Naive thymus-derived CD8-positive, alpha-beta T cell (primary cell): ENCODE data around the gene CMA1. TPM values are rescaled to one million over a fixed set of nuclear protein-coding genes. Genes with fewer than 3 reads are reported as not detected.
"Not testable (repeated sequence)": the region's sequence is repeated elsewhere in the genome, so short reads cannot be mapped to it uniquely, and the experiment has no call there.

Experiments
- ATAC-seq, 2 donors: fragments of 150-1000 bp; cut with Tn5 transposase in 1 of 2; sonication (Bioruptor Pico), chemical (Tn5 transposase) in 1 of 2; 1 replicate in 1 of 2; 2 replicates in 1 of 2; pipeline ENCODE4 v1.10.0; 2021; ENCODE audit warnings: mild to moderate bottlenecking in 2 of 2, moderate library complexity in 2 of 2
- POLR2A ChIA-PET: fragments of 350-600 bp; sonication (Branson Sonifier 250); formaldehyde crosslinking; loops from one replicate; lab custom pipeline; 2021; ENCODE audit warnings: antibody characterized with exemption; lab: Charles Lee
- DNase-seq, 10 donors: peaks; one replicate each; pipeline versions ENCODE4 v3.0.0 to v3.0.0-alpha.2; 2020 to 2022
- H3K27ac Mint-ChIP-seq, 10 donors: one replicate each; pipeline ENCODE4 v1.8.0; 2020 to 2022; ENCODE audit warnings: mild to moderate bottlenecking in 10 of 10, mixed read lengths in 10 of 10, moderate library complexity in 4 of 10, inconsistent platforms in 1 of 10
- H3K27me3 Mint-ChIP-seq, 5 donors: one replicate each; pipeline ENCODE4 v1.8.0; 2021 to 2022; ENCODE audit warnings: mixed read lengths in 5 of 5
- H3K36me3 Mint-ChIP-seq, 3 donors: one replicate each; pipeline ENCODE4 v1.8.0; 2020 to 2022; ENCODE audit warnings: mixed read lengths in 3 of 3, mild to moderate bottlenecking in 2 of 3, inconsistent platforms in 1 of 3
- H3K4me1 Mint-ChIP-seq, 4 donors: one replicate each; pipeline ENCODE4 v1.8.0; 2021 to 2022; ENCODE audit warnings: mixed read lengths in 4 of 4
- H3K4me3 Mint-ChIP-seq, 10 donors: one replicate each; pipeline ENCODE4 v1.8.0; 2020 to 2022; ENCODE audit warnings: mild to moderate bottlenecking in 10 of 10, mixed read lengths in 10 of 10, moderate library complexity in 6 of 10, inconsistent platforms in 1 of 10
- H3K9me3 Mint-ChIP-seq, 9 donors: one replicate each; pipeline ENCODE4 v1.8.0; 2020 to 2022; ENCODE audit warnings: mixed read lengths in 9 of 9, mild to moderate bottlenecking in 3 of 9, inconsistent platforms in 1 of 9, moderate library complexity in 1 of 9
- polyA plus RNA-seq, 3 donors: library from polyadenylated mRNA; unstranded; fragments of 300-500 nt; fragmentation: Illumina TruSeq; gene quantifications; one replicate each; pipeline ENCODE4 v1.2.3, GENCODE V29; 2021
- total RNA-seq, 8 experiments: library from RNA in 2 of 8; stranded (reverse) in 2 of 8; gene quantifications; one replicate each; pipeline ENCODE4 v1.2.3 and lab custom pipeline; 2021 to 2026

The CMA1 gene
- total RNA-seq (not detected), polyA plus RNA-seq (not detected), total RNA-seq (lab: John Stamatoyannopoulos, UW) (0 reads per million in 6 experiments)

GRCh38 chr14:24508155-24508840, at the start of gene CMA1:
Gene CMA1 (minus strand): TSS chr14:24508265. CDS start chr14:24508235, 30 bp downstream.
- H3K27me3 Mint-ChIP-seq, result peaks cover 9 to 28% (median 11%) of the 10 kb centered on the region in 5 donors
- H3K4me1 Mint-ChIP-seq, result no peaks in the 10 kb centered on the region
- ATAC-seq (no peak), DNase-seq (no peak)
- POLR2A ChIA-PET, result no interaction called here
- no peak within 1 kb of the TSS for H3K4me3 Mint-ChIP-seq
- peaks cover 0 to 4% (median 0%) of the 10 kb centered on the region in 9 donors for H3K9me3 Mint-ChIP-seq
- no peaks in the 10 kb centered on the region for H3K36me3 Mint-ChIP-seq
- H3K27ac Mint-ChIP-seq, result no peak within 1 kb of the TSS

- ATAC-seq (no peak), DNase-seq (no peak)
- peaks cover 2 to 21% (median 2%) of the 10 kb centered on the region in 3 donors for H3K36me3 Mint-ChIP-seq
- H3K27ac Mint-ChIP-seq, result no peak overlapping the region
- peaks cover 0 to 14% (median 12%) of the 10 kb centered on the region in 5 donors for H3K27me3 Mint-ChIP-seq
- no peak overlapping the region for H3K4me3 Mint-ChIP-seq
- H3K4me1 Mint-ChIP-seq, result no peaks in the 10 kb centered on the region
- peaks cover 0 to 25% (median 9%) of the 10 kb centered on the region in 9 donors for H3K9me3 Mint-ChIP-seq
- POLR2A ChIA-PET, result no interaction called here
These were observed 48.7 kb upstream of the CMA1 start for GRCh38 chr14:24556756-24557155.

- H3K27ac Mint-ChIP-seq, POLR2A ChIA-PET, H3K27me3 Mint-ChIP-seq, ATAC-seq, H3K4me1 Mint-ChIP-seq, H3K4me3 Mint-ChIP-seq, DNase-seq: not testable (repeated sequence)
- H3K36me3 Mint-ChIP-seq, result peaks cover 0 to 52% (median 22%) of the 10 kb centered on the region in 3 donors
- peaks cover 17 to 89% (median 61%) of the 10 kb centered on the region in 9 donors for H3K9me3 Mint-ChIP-seq
These were observed 41.0 kb upstream of the CMA1 start for GRCh38 chr14:24549064-24549463.

- Mint-ChIP-seq H3K4me1 (no peaks in the 10 kb centered on the region), H3K4me3 (no peak overlapping the region), H3K36me3 (peaks cover 0 to 34% (median 14%) of the 10 kb centered on the region in 3 donors), H3K27me3 (peaks cover 0 to 26% (median 1%) of the 10 kb centered on the region in 5 donors), H3K27ac (no peak overlapping the region), H3K9me3 (peaks cover 0 to 62% (median 31%) of the 10 kb centered on the region in 9 donors)
- DNase-seq (no peak), ATAC-seq (no peak)
- POLR2A ChIA-PET, result no interaction called here
These were observed 34.4 kb upstream of the CMA1 start for GRCh38 chr14:24542346-24542936.

GRCh38 chr14:24535737-24536136, 27.7 kb upstream of the CMA1 start:
- H3K9me3 Mint-ChIP-seq, result peaks cover 0 to 11% (median 1%) of the 10 kb centered on the region in 9 donors
- no peak overlapping the region for H3K4me3 Mint-ChIP-seq
- no peak overlapping the region for H3K27ac Mint-ChIP-seq
- POLR2A ChIA-PET, result no interaction called here
- ATAC-seq, result no peak
- H3K36me3 Mint-ChIP-seq, result no peaks in the 10 kb centered on the region
- DNase-seq, result no peak
- no peaks in the 10 kb centered on the region for H3K4me1 Mint-ChIP-seq
- H3K27me3 Mint-ChIP-seq, result peaks cover 0 to 26% (median 4%) of the 10 kb centered on the region in 5 donors

- ATAC-seq (no peak), DNase-seq (no peak)
- POLR2A ChIA-PET, result no interaction called here
- H3K4me1 Mint-ChIP-seq, result no peaks in the 10 kb centered on the region
- no peak overlapping the region for H3K27ac Mint-ChIP-seq
- H3K4me3 Mint-ChIP-seq, result no peak overlapping the region
- peaks cover 0 to 11% (median 1%) of the 10 kb centered on the region in 9 donors for H3K9me3 Mint-ChIP-seq
- peaks cover 0 to 22% (median 4%) of the 10 kb centered on the region in 5 donors for H3K27me3 Mint-ChIP-seq
- H3K36me3 Mint-ChIP-seq, result no peaks in the 10 kb centered on the region
These were observed 26.2 kb upstream of the CMA1 start for GRCh38 chr14:24534286-24534685.

- H3K27ac Mint-ChIP-seq, H3K36me3 Mint-ChIP-seq, H3K4me3 Mint-ChIP-seq, ATAC-seq, H3K4me1 Mint-ChIP-seq, H3K9me3 Mint-ChIP-seq, POLR2A ChIA-PET, DNase-seq: not testable (repeated sequence)
- peaks cover 5 to 37% (median 8%) of the 10 kb centered on the region in 5 donors for H3K27me3 Mint-ChIP-seq
These were observed 18.0 kb upstream of the CMA1 start for GRCh38 chr14:24525877-24526620.

- Mint-ChIP-seq H3K4me3 (no peak overlapping the region), H3K9me3 (peaks cover 0 to 1% (median 0%) of the 10 kb centered on the region in 9 donors), H3K27ac (no peak overlapping the region), H3K4me1 (peaks cover 0 to 6% (median under 1%) of the 10 kb centered on the region in 4 donors), H3K27me3 (peaks cover 0 to 20% (median 4%) of the 10 kb centered on the region in 5 donors), H3K36me3 (peaks cover 0 to 2% (median 0%) of the 10 kb centered on the region in 3 donors)
- POLR2A ChIA-PET, result no interaction called here
- ATAC-seq (no peak), DNase-seq (no peak)
These were observed 10.8 kb upstream of the CMA1 start for GRCh38 chr14:24518851-24519250.

GRCh38 chr14:24514209-24514608, 6.1 kb upstream of the CMA1 start:
- H3K36me3 Mint-ChIP-seq, result no peaks in the 10 kb centered on the region
- H3K4me3 Mint-ChIP-seq, result no peak overlapping the region
- H3K27ac Mint-ChIP-seq, result peak overlapping the region in 1 of 10 donors; percentile 0
- POLR2A ChIA-PET, result no interaction called here
- DNase-seq, result no peak
- H3K9me3 Mint-ChIP-seq, result peaks cover 0 to 4% (median 0%) of the 10 kb centered on the region in 9 donors
- H3K4me1 Mint-ChIP-seq, result peaks cover 0 to 6% (median under 1%) of the 10 kb centered on the region in 4 donors
- no peak for ATAC-seq
- H3K27me3 Mint-ChIP-seq, result peaks cover 4 to 16% (median 5%) of the 10 kb centered on the region in 5 donors

- Mint-ChIP-seq H3K4me3 (no peak overlapping the region), H3K36me3 (no peaks in the 10 kb centered on the region), H3K27me3 (peaks cover 4 to 18% (median 9%) of the 10 kb centered on the region in 5 donors), H3K27ac (no peak overlapping the region), H3K4me1 (peaks cover 0 to 6% (median under 1%) of the 10 kb centered on the region in 4 donors), H3K9me3 (peaks cover 0 to 4% (median 0%) of the 10 kb centered on the region in 9 donors)
- DNase-seq, result no peak
- ATAC-seq, result no peak
- POLR2A ChIA-PET, result no interaction called here
These were observed 4.9 kb upstream of the CMA1 start for GRCh38 chr14:24513009-24513408.

GRCh38 chr14:24506443-24506842, 1.6 kb downstream of the CMA1 start:
- POLR2A ChIA-PET, result no interaction called here
- H3K27me3 Mint-ChIP-seq, result peaks cover 5 to 37% (median 8%) of the 10 kb centered on the region in 5 donors
- DNase-seq (no peak), ATAC-seq (no peak)
- peaks cover 0 to 8% (median 3%) of the 10 kb centered on the region in 3 donors for H3K36me3 Mint-ChIP-seq
- H3K4me3 Mint-ChIP-seq, result no peak overlapping the region
- peaks cover 0 to 5% (median 0%) of the 10 kb centered on the region in 9 donors for H3K9me3 Mint-ChIP-seq
- H3K4me1 Mint-ChIP-seq, result no peaks in the 10 kb centered on the region
- no peak overlapping the region for H3K27ac Mint-ChIP-seq

GRCh38 chr14:24504425-24504950, 3.6 kb downstream of the CMA1 start:
- peaks cover 5 to 23% (median 9%) of the 10 kb centered on the region in 5 donors for H3K27me3 Mint-ChIP-seq
- no peaks in the 10 kb centered on the region for H3K4me1 Mint-ChIP-seq
- DNase-seq (no peak), ATAC-seq (no peak)
- peaks cover 0 to 5% (median 0%) of the 10 kb centered on the region in 9 donors for H3K9me3 Mint-ChIP-seq
- H3K27ac Mint-ChIP-seq, result peak overlapping the region in 1 of 10 donors; percentile 47
- POLR2A ChIA-PET, result interaction anchor here (0.6 kb wide), 1 partner anchor 233 kb away, joined by 5 read pairs; the partner anchor contains the start of gene RABGGTA
- peaks cover 0 to 14% (median 4%) of the 10 kb centered on the region in 3 donors for H3K36me3 Mint-ChIP-seq
- H3K4me3 Mint-ChIP-seq, result no peak overlapping the region
